ENCODE results near the gene NANOS2.

DNA sequence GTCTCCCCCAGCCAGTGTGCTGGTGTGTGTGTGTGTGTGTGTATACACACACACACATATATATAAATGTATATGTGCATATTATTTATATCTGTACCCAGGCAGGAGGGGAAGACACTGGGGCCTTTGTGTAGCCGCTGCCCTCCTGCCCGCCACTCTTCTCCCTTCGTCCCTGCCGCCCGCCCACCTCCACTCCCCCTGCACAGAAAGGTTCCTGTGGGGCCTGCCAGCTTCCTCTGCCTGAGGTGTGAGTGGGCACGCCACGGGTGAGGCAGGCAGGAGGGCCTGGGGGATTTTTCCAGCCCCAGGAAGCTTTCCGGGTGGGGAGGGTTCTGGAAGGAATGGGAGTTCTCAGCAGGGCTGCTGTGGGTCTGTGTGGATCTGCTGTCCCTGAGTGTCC is 35.5 kb downstream of the NANOS2 start:
- TF ChIP-seq CTCF (IDR thresholded peaks at IDR 0.05) (no peak), POLR2AphosphoS5 (IDR thresholded peaks at IDR 0.05) (no peak)

Data from stomach (tissue), 4 donors.